GM18499 (cell line): ENCODE measurements around the gene GSC2.

Source experiments
- ATAC-seq: cut with Tn5 transposase; IDR thresholded peaks from one replicate; pipeline ENCODE4 v1.9.1; 2021; ENCODE audit warnings: moderate number of reproducible peaks; ENCODE audit not compliant: insufficient read depth, unreplicated experiment

Gene GSC2

GRCh38 chr22:19149991-19150390, at the start of gene GSC2:
Gene GSC2 (minus strand): TSS chr22:19150292. CDS start chr22:19150283, 9 bp downstream.
- no peak for ATAC-seq

DNA sequence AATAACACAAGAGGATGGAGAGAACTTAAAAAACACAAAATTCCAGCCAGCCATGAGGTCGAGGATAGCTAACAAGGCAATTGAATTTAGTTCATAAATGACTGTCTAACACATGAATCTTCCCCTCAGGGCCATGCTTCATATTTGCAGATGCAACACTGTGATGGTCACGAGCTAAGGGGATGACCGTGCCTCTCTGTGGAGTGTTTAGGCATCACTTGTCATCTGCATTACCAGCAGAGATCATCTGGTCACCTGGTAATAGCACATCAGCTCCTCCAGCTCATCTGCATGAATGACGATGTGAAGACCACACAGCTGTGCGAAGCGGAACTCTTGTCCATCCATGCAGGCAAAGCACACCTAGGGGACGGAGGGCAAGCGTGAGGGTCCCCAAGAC, 49.4 kb upstream of the GSC2 start:
- no peak for ATAC-seq

- no peak for ATAC-seq
These were observed 48.1 kb upstream of the GSC2 start for GRCh38 chr22:19197997-19198865.

DNA sequence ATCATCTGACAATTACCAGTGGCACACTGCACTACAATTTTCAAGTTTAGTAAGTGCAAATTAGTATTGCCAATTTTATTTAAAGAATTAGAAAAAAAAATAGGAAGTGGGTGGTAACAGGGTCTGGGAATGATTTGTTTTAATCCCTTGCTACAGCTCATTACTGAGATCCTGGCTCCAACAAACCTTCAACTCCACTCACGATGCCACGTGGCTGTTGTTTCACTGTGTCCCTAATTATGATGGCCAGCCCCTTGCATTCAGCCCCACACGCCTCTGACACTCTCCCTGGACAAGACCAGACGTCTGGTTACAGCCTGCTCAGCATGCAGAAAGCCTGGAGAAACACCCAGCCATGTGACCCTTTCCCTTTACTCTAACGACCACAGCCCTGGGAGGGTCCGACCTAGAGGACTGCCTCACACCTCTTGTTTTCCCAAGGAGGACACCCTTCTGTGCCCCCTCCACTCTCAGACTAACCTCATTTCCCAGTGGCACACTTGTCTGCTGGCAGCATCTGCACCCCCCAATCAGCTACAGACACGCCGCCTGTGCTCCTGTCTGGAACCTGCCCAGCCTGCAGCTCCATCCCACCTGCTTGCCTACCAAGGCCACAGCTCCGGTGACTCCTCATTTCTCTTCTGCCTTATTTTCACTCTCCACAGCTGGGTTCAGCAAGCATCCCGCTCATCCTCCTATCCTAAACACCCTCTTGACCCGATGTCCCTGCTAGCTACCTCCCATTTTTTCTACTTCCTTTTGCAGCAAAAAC, 46.9 kb upstream of the GSC2 start:
- no peak for ATAC-seq

- no peak for ATAC-seq
These were observed 46.0 kb upstream of the GSC2 start for GRCh38 chr22:19195796-19196731.

GRCh38 chr22:19194766-19195536, 44.9 kb upstream of the GSC2 start:
- ATAC-seq, result no peak

DNA sequence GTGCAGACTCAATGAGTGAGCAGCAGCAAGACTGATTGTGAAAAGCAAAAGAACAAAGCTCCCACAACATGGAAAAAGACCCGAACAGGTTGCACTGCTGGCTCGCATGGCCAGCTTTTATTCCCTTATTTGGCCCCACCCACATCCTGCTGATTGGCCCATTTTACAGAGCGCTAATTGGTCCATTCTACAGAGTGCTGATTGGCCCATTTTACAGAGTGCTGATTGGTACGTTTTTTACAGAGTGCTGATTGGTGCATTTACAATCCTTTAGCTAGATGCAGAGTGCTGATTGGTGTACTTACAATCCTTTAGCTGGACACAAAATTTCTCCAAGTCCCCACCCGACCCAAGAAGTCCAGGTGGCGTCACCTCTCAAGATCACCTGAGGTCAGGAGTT, 43.8 kb upstream of the GSC2 start:
- ATAC-seq, result no peak

GRCh38 chr22:19187716-19188563, 37.8 kb upstream of the GSC2 start:
- no peak for ATAC-seq

GRCh38 chr22:19184276-19184997, 34.3 kb upstream of the GSC2 start:
- no peak for ATAC-seq

DNA sequence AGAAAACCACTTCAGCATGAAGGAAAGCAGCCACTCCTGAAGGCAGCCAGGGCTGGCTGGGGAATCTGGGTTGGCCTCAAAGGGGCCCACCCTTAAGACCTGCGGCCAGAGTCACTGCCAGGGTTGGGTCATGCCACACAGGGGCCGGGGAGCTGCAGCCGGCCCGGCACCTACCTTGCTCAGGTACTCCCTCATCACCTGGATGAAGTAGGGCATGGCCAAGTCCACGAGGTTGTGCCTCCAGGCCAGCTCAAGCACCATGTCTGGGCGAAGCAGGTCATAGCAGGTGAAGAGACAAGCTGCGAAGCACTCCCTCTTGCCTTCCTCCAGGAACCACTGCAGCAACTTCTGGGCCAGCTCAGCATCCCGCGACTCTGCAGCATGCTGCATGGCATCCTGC, 33.1 kb upstream of the GSC2 start:
- no peak for ATAC-seq

- ATAC-seq, result no peak
These were observed 32.5 kb upstream of the GSC2 start for GRCh38 chr22:19182472-19183157.

DNA sequence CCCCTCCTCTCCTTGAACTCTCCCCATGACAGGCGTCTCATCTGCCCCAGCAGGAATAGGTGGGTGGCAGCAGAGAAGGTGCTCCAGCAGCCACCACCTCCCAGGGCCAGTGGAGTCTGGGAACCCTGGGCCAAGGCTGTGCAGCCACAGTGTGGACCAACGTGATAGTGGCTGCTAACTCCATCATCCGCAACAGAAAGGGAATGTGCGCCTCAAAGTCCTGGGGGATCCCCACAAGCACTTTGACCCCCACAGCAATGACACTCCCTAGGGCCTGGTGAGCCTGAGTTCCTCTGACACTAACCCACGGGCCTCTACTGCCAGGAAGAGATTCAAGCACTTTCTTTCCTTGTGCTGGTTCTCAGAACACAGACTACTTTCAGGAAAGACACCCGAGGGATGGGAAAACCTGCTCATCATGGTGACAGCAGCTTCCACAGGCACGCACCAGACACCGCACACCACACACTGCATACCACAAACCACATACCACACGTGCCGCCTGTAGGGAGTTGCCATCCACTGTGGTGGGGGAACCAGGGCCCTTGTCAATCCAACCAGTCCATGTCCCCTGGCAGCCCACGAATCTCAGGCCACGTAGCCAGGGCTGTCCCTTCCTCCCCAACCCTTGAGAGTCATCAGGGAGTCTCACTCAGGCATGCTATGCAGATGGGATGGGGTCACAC, 31.8 kb upstream of the GSC2 start:
- no peak for ATAC-seq

GRCh38 chr22:19180740-19181410, 30.8 kb upstream of the GSC2 start:
- no peak for ATAC-seq

- ATAC-seq, result no peak
These were observed 30.1 kb upstream of the GSC2 start for GRCh38 chr22:19180234-19180633.

DNA sequence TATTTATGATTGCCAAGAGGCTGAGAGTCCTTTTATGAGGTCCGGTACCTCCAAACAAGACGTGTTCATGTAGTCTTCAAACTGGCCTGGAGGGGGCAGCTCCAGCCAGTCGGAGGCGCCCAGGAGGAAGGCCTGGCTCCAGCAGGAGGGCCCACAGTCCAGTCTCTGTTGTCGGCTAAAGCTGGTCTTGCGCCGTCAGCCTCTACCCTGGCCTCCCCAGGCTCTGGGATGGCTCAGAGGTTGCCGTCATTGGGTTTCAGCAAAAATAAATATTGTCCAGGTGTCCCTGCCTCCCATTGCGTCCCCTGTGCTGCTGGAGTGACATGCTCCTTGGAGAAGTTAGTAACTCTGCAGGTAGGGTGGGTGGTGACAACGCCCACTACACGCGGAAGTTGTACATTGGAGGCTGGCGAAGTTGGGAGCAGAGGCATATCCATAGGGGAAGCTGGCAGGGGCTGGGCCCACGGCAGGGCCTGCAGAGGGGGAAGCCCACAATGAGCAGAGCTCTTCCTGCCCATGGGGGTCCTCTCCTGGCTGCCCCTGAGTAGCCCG, 29.5 kb upstream of the GSC2 start:
- ATAC-seq, result no peak
